GM18870 (cell line): ENCODE data around the gene SUGCT.
"Not testable (repeated sequence)": the region's sequence is repeated elsewhere in the genome, so short reads cannot be mapped to it uniquely, and the experiment has no call there.

Experiments used
- ATAC-seq: cut with Tn5 transposase; IDR thresholded peaks from one replicate; pipeline ENCODE4 v1.9.1; 2021; ENCODE audit warnings: moderate library complexity; ENCODE audit not compliant: unreplicated experiment

SUGCT gene

DNA sequence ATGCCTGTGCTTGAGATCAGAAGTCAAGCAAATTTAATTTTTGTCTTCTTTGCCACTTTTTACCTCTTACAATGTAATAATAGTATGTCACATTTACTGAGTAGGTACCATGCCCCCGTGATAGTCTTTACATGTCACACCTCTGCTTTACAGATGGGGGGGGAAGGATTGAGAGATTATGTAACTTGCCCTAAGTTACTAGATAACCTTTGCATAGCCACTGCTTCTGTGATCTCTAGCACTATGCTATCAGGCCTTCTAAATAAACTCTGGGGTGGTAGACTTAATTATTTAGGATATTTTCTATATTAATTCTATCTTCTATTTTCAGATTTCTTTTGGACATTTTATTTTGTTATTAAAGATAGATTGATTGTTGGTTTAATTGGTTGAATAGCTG, 514.4 kb downstream of the SUGCT start:
- ATAC-seq, result no peak

DNA sequence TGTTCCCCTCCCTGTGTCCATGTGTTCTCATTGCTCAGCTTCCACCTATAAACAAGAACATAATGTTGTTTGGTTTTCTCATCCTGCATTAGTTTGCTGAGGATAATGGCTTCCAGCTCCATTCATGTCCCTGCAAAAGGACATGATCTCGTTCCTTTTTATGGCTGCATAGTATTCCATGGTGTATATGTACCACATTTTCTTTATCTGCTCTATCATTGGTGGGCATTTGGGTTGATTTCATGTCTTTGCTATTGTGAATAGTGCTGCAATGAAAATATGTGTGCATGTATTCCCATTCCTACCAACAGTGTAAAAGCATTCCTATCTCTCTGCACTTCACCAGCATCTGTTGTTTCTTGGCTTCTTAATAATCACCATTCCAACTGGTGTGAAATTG, 516.1 kb downstream of the SUGCT start:
- ATAC-seq, result not testable (repeated sequence)

DNA sequence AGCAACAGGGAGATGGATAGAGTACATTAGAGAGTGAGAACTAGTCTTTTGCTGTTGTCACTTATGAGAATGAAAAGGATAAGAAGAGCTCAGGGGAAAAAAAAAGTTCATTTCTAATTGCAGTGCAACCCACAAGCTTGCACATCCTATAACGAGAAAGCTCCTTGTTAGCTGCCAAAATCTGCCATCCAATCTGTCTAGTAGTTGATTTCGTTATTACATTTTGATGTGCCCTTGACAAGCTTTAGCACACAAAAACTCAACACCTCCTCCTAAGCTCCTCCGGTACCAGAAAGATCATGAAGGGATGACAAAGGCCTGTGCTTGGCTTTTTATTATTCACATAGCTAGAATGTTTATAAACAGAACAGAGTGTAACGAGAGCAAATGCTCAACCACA, 519.4 kb downstream of the SUGCT start:
- no peak for ATAC-seq

DNA sequence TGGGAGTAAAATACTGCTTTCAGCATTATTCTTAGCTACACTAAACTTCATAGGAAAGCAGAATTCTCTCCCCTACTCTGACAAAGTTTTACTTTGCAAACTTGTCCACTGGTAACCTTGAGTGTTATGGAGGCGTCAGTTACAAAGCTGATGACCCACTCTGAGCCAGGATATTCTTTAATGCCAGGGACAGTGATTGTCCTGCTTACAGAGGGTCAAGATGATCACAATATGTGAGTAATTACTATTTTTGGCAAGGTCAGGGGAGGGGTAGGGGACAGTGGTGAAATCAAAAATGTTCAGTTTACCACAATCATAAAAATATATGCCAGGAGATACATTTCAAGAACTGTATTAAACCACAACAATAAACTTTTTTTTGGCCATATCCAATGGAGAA, 520.6 kb downstream of the SUGCT start:
- no peak for ATAC-seq

DNA sequence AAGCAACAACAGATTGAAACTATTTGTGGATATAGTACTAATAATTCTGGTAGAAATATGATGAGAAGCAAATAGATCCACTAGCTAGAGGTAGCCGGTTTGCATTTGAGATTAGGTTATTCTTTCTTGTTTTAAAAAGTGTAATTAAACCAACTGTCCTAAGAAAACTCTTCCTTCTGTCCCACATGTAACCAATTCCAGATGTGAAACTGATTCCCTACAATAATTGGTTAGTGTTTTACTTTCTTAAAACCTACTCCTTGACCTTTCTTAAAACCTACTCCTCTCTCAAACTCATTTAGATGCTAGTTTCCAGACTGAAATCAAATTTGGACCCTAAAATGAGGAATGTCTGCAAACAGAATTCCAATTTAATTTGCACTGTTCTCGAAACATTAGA, 521.5 kb downstream of the SUGCT start:
- no peak for ATAC-seq

DNA sequence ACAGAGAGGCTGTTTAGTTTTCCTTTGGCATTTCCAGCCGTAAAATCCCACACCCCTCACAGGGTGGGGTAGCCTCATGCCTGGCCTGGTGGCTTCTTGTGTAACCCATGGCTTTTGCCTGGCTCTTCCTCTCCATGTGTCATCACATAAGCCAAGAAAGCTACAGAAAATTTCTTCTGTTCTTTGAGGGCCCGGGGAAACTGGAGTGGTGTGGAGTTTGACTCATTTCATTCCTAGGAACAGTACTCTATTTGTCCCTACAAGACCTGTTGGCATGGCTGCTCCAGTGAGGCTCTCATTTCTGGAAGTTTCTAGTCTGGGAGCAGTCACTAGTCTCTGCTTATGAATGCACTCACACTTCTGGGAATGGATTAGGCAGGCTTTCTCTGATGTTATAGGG, 523.9 kb downstream of the SUGCT start:
- ATAC-seq, result no peak

DNA sequence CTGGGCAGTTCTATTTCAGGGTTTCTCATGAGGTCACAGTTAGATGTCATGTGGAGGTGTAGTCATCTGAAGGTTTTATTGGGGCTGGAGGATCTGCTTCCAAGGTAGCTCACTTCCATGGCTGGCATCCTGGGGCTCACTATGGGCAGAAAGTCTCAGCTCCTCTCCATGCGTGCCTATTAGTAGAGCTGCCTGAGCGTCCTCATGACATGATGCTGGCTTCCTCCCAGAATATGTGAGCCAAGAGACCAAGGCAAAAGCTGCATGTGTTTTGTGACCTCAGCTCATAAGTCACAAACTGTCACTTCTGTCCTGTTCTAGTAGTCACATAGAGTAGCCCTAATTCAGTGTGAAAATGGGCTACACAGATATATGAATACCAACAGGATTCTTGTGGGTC, 524.4 kb downstream of the SUGCT start:
- ATAC-seq, result no peak

DNA sequence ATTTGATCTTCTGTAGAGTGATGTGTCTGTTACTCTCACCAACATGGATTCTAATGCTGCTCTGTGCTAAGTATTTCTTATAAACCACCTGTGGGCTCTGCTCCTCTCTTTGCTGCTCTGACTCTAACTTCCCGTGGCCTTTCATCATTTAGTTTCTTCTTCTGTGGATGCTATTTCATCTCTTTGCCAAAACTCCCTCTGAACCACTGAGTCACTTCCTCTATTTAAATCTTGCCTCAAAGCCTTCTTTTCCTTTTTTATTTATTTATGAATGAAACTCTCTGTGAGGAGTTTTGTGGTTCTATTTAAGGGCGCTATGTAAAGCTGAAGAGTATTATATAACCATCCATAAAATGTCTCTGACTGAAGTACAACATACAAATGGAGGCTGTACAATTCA, 538.5 kb downstream of the SUGCT start:
- ATAC-seq, result no peak

DNA sequence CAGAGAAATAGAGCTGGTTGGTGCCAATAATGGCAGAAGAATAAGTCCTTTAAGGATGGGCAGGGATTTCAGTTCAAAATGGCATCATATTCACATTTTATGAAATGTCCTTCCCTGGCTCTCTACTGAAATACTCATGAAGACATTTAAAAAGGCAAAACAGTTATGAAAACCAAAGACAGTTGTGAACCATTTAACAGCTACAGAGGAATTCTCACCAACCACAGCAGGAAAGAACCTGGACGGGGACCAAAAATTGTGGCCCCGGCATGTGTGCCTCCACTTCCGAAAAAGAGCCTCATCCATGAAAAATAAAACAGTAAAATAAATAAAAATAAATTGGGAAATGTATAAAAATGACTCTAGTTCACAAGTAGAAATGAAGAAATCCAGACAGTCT, 539.5 kb downstream of the SUGCT start:
- ATAC-seq, result no peak

DNA sequence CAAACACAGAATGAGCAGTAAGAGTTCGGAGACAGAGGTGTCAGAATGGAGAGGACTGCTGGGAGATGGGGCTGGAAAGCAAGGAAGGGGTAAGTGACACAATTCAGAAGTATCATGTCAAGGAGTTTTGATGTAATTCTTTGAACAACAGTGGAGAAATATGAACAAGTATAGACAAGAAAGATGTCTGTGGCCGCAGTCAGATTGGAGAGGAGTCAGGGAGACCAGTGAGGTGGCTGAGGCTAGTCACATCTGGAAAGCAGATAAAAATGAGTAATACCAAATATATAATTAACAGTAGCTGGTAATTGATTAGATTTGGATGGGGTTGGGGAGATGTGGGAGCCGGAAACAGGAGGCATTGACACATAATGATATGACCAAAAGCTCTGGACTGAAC, 540.9 kb downstream of the SUGCT start:
- no peak for ATAC-seq

DNA sequence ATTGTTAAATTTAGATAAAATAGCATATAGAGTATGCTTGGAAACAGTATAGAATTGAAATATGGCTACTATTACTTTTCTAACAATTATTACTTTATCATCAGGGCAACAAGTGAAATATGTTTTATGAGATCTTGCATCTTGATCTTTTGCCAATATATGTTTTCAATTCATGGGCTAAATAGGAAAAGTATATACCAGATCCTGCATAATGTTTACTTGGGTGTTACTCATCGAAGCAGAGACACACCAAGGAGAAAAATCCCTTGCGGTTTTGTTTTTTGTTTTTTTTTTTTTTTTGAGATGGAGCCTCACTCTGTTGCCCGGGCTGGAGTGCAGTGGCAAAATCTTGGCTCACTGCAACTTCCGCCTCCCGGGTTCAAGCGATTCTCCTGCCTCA, 541.4 kb downstream of the SUGCT start:
- ATAC-seq, result no peak

DNA sequence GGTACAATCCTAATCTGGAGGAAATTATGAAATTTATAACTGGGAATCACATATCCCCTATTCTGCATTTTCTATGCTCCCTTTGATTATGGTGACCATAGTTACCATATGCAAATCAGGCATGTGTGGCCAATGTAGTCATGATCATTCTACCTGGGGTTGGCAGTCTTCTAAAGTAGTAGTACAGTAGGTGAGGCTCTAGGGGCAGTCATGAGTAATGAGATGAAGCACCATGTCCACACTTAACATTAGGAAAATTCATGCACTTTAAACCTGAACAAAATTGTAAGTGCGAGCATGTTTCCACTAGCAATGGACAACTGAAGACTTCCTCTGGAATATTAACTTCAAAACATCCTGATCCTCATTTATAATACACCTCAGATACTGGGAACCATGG, 545.9 kb downstream of the SUGCT start:
- peak; percentile 90 for ATAC-seq

DNA sequence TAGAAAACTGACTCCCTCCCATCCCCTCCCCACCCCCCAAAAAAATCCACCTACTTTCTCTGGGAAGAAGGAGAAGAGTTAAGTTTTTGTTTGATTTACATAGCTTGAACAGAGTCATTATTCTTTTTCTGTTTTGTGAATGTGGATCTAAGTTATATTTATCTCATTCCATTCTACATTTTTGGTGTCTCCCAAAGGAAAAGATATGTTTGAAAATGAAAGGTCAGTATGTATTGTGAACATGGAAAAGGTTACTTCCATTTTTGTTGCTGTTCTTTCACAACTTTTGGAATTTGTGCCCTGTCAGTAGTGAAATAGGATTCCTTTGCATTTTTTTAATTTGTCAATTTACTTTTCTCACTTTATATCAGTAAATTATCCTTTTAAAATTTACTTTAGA, 547.9 kb downstream of the SUGCT start:
- ATAC-seq, result no peak

DNA sequence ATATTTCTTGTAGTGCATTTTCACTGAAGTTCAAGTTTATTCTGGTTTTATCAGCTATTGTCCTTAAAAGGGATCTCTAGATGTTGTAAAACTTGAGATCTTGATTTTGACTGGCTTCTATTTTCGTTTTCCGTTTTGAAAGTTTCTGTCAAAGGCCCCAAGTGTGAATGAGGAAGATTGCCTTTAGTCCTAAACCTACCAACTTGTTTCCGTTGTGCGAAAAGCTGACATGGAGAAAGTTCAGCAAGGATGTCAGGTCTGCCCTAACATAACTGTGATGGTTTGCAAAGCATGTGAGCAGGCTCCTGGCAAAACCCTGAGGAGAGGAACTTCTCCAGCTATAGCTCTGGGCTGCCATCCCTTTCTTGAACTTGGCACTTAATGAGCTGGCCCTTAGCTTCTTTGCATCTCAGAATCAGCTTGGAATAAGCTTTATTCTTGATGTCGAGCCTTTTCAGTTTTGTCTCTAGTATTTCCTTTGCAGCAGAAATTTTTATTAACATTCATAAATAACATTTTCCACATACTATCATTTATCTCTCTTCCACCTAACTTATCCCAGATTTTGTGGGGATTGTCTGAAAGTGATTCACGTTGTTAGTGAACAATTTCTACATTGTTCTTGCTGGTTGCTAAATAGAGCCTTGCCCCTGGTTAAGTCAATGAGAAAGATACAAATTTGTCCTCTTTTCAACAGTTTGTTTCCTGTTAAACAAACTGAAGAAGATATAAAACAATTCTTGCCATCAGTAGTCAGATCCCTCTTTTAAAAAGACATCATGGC, 559.4 kb downstream of the SUGCT start:
- no peak for ATAC-seq

DNA sequence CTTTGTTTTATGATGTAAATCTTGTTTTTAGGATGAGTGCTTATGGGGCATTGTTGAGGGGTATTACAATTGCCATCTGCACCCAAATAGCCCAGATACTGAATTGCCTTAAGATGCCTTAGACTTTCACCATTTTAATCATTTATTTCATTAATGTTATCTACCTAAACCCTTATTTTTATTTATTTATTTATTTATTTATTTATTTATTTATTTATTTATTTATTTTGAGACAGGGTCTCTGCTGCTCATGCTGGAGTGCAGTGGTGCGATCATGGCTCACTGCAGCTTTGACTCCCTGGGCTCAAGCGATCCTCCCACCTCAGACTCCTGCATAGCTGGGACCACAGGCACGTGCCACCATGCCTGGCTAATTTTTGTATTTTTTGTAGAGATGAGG, 560.2 kb downstream of the SUGCT start:
- no peak for ATAC-seq

DNA sequence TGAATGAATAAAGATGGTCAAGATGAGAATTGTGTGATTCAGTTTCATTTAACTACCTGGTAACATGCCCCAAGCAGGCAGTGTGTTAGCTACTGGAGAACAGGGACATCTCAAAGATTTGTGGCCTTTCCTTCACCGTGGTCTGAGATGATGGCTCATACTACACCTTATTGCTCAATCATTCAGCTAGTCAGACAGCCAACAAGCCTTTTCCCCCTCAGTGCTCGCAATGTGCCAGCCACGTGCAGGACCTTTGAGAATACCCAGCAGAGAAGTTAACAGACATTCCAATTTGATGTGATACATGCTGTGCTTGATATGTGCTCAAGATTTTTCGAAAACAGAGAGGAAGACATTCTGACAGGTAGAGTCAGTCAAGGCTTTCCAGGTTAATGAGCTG, 562.8 kb downstream of the SUGCT start:
- no peak for ATAC-seq

DNA sequence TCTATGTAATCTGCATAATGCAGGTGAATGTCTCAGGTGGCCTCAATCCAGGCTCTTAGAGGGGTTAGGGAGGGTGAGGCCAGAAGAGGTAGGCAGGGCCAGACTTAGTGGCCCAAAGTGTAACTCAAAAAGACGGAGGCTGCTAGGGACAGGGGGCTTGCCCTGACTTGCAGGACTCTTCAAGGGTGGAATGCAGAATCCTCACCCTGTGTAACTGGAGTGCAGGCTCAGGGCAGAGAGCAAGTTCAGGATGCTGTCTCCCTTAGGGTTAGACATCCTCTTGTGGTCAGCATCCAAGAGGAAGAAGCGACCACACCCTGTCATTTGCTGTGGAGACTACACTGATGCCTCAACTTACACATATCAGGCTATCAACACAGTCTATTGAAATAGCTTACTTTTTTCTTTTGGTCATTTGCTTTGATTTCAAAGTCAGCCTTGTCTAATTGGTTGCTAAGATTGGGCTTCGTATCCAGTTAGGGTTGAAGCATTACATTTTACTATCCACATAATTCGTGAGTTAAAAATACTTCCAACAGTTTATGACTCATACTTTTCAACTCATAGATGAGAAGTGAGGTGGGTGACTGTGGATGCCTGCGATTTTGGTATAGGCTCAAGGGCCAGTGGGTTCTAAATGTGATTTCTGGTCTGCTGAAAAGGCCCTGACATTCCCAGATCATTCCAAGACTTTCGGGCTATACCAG, 563.6 kb downstream of the SUGCT start:
- ATAC-seq, result no peak

DNA sequence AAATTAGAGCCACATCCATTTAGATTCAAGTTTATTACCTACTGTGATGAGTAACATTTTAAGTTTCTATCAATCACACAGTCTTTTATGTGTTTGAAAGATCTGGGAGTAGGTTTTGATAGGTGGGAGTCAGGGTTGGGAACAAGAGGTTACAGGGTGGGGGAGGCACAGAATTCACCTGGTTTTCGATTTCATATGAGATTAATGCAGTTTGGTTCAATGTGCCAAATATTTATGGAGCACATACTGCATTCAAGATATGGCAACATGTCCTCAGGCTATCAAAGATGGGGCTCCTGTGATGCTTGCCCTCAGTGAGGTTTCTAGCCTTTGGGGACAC, 564.1 kb downstream of the SUGCT start:
- no peak for ATAC-seq

DNA sequence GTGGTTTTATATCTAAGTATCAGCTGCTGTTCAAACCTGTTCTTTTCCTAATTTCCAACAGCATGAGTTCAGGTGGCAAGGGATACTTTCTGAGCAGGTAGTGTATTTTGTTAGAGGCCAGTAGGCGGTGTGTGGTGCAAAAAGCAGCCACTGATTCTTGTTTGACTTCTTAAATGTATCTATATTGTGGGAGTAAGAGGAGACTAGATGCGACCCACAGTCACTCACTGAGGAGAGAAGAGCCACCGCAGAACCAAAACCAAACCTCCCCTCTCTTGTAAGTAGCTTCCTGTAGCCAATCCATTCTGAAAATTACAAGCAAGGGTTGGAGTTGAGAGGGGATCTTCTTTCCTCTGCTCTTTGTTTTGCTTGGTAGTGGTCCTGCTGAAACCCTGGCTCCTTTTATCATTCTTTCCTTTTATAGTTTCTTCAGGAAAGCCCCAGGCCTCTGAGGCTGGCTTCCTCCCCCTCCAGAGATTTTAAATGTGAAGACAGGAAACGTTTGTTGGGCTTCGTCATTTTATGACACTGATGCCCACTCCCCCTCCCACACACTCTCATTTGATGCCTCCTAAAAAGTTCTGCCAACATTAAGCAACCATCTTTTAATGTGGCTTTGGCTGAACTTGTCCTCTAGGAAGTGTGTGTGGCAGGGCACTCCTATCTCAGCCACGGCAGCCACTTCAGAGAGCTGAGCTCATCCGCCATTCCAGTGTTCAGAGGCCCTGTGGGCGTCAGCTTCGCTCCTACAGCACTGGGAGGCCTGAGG, 566.0 kb downstream of the SUGCT start:
- ATAC-seq, result no peak

DNA sequence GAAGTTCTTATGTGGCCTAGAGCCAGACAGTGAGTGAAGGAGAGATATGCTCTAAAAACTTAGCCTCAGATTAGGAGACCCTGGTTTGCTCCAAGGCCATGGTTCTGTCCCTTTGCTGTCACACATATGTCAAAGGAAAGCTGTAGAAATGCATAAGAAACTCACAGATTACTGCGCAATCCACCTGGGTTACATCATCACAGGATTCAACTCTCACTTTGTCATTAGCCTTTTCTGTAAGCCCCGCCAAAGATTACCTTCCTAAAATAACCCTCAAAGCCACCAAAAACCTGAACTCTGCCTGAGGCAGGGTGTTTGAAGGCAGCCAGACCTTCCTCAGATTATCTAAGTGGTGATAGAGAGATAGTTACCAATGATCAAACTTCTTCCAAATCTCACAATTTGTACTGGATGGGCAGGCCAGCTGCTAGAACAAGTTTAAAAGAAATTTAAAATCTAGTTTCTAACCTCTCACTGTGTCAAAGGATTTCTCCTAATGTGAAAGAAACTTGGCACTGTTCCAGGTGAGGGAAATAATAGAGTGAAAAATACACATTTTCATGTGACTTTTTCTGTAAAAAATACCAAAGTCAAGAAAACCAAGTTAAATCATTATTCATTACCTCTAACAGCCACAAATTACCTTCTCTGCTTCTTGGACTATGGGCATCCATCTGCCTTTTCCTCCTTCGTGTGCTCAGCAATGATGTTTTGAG, 567.2 kb downstream of the SUGCT start:
- ATAC-seq, result no peak

DNA sequence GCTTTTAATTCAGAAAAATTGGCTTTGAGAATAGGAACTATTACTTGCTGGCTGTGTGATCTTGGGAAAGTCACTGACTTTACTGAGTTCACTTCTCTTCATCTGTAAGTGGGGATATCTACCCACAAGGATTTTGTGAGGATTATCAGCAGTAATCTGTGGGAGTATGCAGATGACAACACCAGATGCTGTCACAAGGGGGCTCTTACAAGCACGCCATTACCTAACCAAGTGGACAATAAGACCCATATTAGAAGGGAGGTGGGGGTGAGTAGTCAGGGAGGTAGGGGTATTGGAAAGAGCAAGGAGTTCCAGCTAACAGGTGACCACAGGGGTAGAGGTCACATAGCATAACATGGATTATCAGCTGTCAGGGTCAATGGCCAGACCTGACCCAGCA, 569.4 kb downstream of the SUGCT start:
- ATAC-seq, result no peak
